ENCODE results near the gene STK32A. TPM values are rescaled to one million over a fixed set of nuclear protein-coding genes. Genes with fewer than 3 reads are reported as not detected.

Gene STK32A
- total RNA-seq, 1 experiment from 2014 or later = 1.2 TPM

DNA sequence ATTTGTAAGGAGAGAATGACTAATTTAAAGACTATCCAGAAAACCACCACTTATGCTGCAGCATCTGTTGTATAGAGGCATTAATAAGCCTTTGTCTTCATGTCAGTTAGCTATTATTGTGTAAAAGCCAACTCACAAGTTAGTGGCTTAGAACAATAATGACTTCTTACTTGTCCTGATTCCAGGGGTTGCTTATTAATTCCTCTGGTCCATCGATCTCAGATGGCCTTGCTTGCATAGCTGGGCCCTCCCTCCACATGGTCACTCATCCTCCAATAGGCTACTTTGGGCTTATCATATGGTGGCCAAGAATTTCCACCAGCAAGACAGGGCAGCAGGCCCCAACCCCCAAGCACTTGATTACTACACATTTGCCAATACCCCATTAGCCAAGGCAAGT is 44.5 kb upstream of the STK32A start:
- Histone ChIP-seq H3K4me1 (ENCODE audit: control insufficient read depth in 1 of 2, insufficient read depth in 2 of 2, low read length in 2 of 2) (no peaks in the 10 kb centered on the region), H3K9me2 (ENCODE audit: insufficient read depth) (no peaks in the 10 kb centered on the region), H2AFZ (ENCODE audit: low read depth, low read length, poor library complexity, severe bottlenecking) (no peak overlapping the region), H3K27ac (ENCODE audit: low read depth, low read length) (no peak overlapping the region), H3K27me3 (ENCODE audit: insufficient read depth, low read length) (peaks cover 6% of the 10 kb centered on the region; the same call in 1 of the 2 replicates), H3K9me3 (ENCODE audit: control insufficient read depth in 1 of 2, insufficient read depth in 1 of 2, low read depth in 1 of 2, low read length in 2 of 2) (no peaks in the 10 kb centered on the region), H3K36me3 (ENCODE audit: control insufficient read depth in 1 of 2, insufficient read depth in 2 of 2, low read length in 2 of 2) (no peaks in the 10 kb centered on the region), H3K4me2 (ENCODE audit: low read length) (no peak overlapping the region), H3K4me3 (replicated peaks in 1 of 2; ENCODE audit: low read depth in 1 of 2, low read length in 2 of 2) (no peak overlapping the region), H4K20me1 (ENCODE audit: insufficient read depth) (no peaks in the 10 kb centered on the region), H3K79me2 (ENCODE audit: insufficient read depth, low read length) (no peaks in the 10 kb centered on the region), H3K9ac (ENCODE audit: low read length) (no peak overlapping the region)
- CTCF ChIA-PET = interaction anchor here (0.7 to 2.2 kb wide), 2 partner anchors 648 to 657 kb away, joined by 3 to 42 read pairs; no protein-coding TSS in a partner anchor
- ATAC-seq (no peak), DNase-seq (ENCODE audit: low read depth, low spot score) (no peak)
- RAD21 ChIA-PET (ENCODE audit: low non-redundant PET in 1 of 2, low total read pairs in 2 of 2, uncharacterized antibody in 2 of 2, unreplicated experiment in 2 of 2) = no interaction called here
- intact Hi-C loops (cut with micrococcal nuclease) = no loop called here
- POLR2A ChIA-PET = no interaction called here
- no TSS peak for BruUV-seq (replicated peaks)
- TF ChIP-seq YY1 (IDR thresholded peaks at IDR 0.05; ENCODE audit: extremely low read depth, insufficient replicate concordance, low read depth, low read length) (no peak), ZNF274 (IDR thresholded peaks at IDR 0.05; ENCODE audit: low read depth, low read length) (no peak), REST (IDR thresholded peaks at IDR 0.05; ENCODE audit: low read depth) (no peak), SP1 (IDR thresholded peaks at IDR 0.05; ENCODE audit: low read depth) (no peak), SRF (IDR thresholded peaks at IDR 0.05; ENCODE audit: low read depth) (no peak), CBX3 (IDR thresholded peaks at IDR 0.05; ENCODE audit: low read depth) (no peak)

DNA sequence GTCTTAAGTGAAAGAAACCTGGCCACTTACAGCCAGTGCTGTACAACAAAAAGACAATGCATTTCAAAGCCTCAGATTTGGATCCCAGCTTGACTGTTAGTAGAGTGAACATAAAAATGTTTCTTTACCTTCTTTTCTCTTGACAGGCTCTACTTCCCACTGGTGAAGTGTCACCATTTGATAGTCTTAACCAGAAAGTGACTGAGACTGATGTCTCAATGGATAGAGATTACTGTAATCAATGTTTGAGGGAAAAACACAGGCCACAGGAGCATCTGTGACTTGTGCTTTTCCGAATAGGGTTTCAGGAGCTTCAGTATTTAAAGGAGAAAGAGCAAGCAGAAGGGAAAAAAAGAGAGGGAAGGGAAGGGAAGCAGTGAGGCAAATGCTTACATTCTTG is 41.7 kb upstream of the STK32A start:
- ATAC-seq (no peak), DNase-seq (ENCODE audit: low read depth, low spot score) (no peak)
- Histone ChIP-seq H3K4me1 (ENCODE audit: control insufficient read depth in 1 of 2, insufficient read depth in 2 of 2, low read length in 2 of 2) (no peaks in the 10 kb centered on the region), H3K4me2 (ENCODE audit: low read length) (no peak overlapping the region), H4K20me1 (ENCODE audit: insufficient read depth) (no peaks in the 10 kb centered on the region), H3K79me2 (ENCODE audit: insufficient read depth, low read length) (no peaks in the 10 kb centered on the region), H3K9me2 (ENCODE audit: insufficient read depth) (no peaks in the 10 kb centered on the region), H3K9ac (ENCODE audit: low read length) (no peak overlapping the region), H3K9me3 (ENCODE audit: control insufficient read depth in 1 of 2, insufficient read depth in 1 of 2, low read depth in 1 of 2, low read length in 2 of 2) (no peaks in the 10 kb centered on the region), H3K4me3 (replicated peaks in 1 of 2; ENCODE audit: low read depth in 1 of 2, low read length in 2 of 2) (no peak overlapping the region), H3K27ac (ENCODE audit: low read depth, low read length) (no peak overlapping the region), H3K27me3 (ENCODE audit: insufficient read depth, low read length) (peaks cover 6% of the 10 kb centered on the region; the same call in 1 of the 2 replicates), H3K36me3 (ENCODE audit: control insufficient read depth in 1 of 2, insufficient read depth in 2 of 2, low read length in 2 of 2) (no peaks in the 10 kb centered on the region), H2AFZ (ENCODE audit: low read depth, low read length, poor library complexity, severe bottlenecking) (no peak overlapping the region)
- intact Hi-C loops (cut with micrococcal nuclease) = no loop called here
- CTCF ChIA-PET = no interaction called here
- BruUV-seq (replicated peaks) = no TSS peak
- POLR2A ChIA-PET = no interaction called here
- RAD21 ChIA-PET (ENCODE audit: low non-redundant PET in 1 of 2, low total read pairs in 2 of 2, uncharacterized antibody in 2 of 2, unreplicated experiment in 2 of 2) = no interaction called here
- TF ChIP-seq CEBPB (IDR thresholded peaks at IDR 0.05; ENCODE audit: low read depth) = no peak
- no peak for TF ChIP-seq REST (IDR thresholded peaks at IDR 0.05; ENCODE audit: low read depth)
- no peak for TF ChIP-seq JUND (IDR thresholded peaks at IDR 0.05)
- no peak for TF ChIP-seq ELF1 (IDR thresholded peaks at IDR 0.05; ENCODE audit: borderline replicate concordance, low read depth)
- TF ChIP-seq POLR2AphosphoS5 (IDR thresholded peaks at IDR 0.05; ENCODE audit: low read depth, low read length) = no peak
- TF ChIP-seq, protein P1, sequence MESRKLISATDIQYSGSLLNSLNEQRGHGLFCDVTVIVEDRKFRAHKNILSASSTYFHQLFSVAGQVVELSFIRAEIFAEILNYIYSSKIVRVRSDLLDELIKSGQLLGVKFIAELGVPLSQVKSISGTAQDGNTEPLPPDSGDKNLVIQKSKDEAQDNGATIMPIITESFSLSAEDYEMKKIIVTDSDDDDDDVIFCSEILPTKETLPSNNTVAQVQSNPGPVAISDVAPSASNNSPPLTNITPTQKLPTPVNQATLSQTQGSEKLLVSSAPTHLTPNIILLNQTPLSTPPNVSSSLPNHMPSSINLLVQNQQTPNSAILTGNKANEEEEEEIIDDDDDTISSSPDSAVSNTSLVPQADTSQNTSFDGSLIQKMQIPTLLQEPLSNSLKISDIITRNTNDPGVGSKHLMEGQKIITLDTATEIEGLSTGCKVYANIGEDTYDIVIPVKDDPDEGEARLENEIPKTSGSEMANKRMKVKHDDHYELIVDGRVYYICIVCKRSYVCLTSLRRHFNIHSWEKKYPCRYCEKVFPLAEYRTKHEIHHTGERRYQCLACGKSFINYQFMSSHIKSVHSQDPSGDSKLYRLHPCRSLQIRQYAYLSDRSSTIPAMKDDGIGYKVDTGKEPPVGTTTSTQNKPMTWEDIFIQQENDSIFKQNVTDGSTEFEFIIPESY (IDR thresholded peaks at IDR 0.05; ENCODE audit: extremely low read depth, insufficient replicate concordance, low read length) = no peak
- no peak for TF ChIP-seq EGR1 (IDR thresholded peaks at IDR 0.05; ENCODE audit: low read depth)
